ENCODE results near the gene ADAMTSL1. TPM values are rescaled to one million over a fixed set of nuclear protein-coding genes. Genes with fewer than 3 reads are reported as not detected.
"Not testable (repeated sequence)": the region's sequence is repeated elsewhere in the genome, so short reads cannot be mapped to it uniquely, and the experiment has no call there.

The ADAMTSL1 gene
- total RNA-seq, 1 experiment from 2014 or later = 7.7 TPM

DNA sequence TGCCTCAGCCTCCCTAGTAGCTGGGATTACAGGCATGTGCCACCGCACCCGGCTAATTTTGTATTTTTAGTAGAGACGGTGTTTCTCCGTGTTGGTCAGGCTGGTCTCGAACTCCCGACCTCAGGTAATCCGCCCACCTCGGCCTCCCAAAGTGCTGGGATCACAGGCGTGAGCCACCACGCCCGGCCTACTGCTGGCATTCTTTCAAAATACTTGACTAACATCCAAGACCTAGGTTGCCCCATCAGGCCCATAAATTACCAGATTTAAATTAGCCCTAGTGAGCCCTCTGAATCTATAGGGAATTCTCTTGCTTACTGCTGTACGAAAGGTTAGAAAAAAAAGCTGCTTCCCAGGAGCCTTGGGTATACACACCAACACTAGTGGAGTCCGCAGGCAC, 456.7 kb downstream of the ADAMTSL1 start:
- DNase-seq (ENCODE audit: low read depth) = not testable (repeated sequence)

DNA sequence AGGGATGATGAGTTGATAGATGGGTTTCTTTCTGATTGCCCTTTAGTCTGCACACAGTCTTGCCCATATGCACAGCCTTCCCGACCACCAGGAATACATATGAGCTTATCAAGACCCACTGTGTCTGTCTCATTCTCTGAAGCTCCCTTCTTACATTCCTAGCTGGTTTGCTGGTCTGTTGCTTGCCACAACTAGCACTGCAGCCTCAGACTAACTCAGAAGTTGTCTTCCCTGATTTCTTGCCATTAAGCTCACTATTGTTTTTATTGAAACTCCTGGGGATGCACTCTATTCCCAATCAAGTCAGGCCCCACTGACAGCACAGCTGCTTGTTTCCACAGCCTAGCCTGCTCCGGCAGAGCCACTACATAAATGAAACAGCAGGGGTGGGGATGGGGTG, 461.6 kb downstream of the ADAMTSL1 start:
- no peak for DNase-seq (ENCODE audit: low read depth)

DNA sequence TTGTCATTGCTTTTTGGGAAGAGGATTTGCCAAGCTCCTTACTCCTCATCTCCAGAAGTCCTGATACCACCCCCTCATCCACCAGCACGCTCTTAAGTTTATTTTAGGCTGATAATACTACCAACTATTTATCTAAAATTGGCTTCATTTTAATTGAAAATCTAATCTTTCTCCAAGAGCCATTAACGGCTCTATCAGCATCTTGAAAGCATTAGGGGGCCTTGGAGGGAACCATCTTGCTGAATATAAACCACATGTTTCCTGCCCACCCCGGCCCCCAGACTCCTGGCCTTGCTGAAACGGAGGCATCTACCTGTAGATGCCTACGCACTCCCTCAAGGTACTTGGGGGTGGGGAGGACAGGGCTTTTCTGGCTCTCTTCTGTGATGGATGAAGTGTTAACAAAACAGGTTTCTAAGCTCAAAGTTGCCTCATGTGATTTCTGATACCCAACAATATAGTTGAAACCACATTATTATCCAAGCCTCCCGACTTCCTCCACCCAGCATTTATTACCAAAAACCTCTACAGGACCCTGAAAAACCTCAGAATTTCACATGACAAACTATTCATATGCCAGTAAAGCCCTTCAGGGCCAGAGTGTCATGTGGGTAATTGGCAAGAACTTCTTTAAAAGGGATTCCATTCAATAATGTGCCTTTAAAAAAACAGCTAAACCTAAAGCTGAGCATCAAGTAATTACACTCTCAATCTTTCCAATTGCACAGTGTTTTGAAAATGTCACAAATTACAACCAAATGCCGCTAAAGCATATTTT, 462.3 kb downstream of the ADAMTSL1 start:
- DNase-seq (ENCODE audit: low read depth) = no peak

DNA sequence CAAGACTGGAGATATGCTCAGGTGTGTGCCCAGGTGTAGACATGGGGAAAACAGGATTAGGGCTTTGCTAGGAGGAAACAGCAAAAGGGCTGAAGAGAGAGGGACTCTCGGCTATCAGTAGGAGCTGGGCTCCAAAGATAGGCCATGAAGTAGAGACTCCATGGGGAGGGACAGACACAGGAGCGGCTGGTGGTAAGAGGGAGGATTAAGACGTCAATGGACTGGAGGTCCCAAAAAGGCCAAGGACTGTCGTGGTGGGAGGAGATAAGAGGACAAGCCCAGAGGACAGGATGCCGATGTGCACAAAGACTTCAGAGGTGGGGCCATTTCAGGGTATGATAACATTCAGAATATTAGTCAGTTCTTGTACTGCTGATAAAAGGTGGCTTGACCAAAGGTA, 466.0 kb downstream of the ADAMTSL1 start:
- DNase-seq (ENCODE audit: low read depth) = no peak

DNA sequence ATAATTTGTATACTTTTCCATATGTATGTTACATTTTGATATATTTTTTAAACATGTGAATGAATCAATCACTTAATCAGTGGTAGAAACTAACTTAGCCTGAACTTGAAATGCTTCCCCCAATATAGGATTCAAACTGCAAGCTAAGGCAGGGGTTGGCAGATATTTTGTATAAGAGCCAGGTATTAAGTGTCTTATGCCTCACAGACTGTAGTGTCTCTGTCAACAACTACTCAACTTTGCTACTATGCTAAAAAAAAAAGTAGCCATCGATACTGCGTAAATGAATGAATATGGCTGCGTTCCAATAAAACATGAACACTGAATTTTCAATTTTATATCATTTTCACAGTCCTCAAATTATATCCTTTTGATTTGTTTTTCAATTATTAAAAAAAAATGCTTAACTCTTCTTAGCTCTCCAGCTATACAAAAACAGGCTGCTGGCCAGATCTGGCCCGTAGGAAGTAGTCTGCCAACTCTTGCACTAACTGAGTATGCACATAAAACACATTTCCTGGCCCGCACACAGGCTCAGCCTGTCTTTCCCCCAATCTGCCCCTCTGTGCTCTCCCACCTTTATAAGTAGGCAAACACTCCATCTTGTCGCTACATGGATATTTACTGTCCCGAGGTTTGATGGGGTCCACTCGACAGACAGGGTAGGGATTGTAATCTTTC, 467.2 kb downstream of the ADAMTSL1 start:
- no peak for DNase-seq (ENCODE audit: low read depth)

DNA sequence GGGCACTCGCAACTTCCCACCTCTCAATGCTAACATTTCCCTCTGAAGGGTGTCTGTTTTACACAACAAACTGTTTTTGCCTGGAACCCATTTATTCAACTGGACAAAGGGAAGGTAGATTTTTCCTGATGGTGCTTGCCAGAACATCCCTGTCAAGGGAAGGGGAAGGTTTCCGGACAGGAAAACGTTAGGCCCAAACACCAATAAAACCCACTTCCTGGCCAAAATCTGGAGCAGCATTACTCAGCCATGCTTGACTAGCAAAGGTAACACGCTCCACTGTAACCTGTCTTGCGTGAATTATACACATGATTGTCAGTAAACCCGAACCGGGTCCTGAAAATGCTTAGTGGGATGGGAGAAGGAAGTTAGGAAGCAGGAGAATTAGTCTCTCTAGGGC, 468.8 kb downstream of the ADAMTSL1 start:
- DNase-seq (ENCODE audit: low read depth) = no peak

- no peak for DNase-seq (ENCODE audit: low read depth)
Measured at GRCh38 chr9:18947892-18948339, 474.0 kb downstream of the ADAMTSL1 start.

DNA sequence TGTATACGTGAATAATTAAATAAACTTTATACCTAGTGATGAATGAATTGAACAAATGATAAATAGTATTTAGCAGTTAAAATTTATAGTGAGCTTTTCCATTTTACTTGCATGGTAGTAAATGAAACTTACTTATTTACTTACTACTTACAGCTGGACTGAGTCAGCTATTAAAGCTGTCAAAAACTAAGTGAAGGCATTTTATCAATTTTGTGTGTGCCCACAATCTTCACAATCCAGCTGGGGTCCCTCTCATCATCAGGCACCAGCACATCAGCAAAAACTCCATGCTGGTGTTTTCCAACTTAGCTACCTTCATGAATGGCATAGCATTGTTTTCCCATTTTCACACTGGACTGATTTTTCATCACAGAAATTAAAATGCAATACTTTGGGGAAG, 478.0 kb downstream of the ADAMTSL1 start:
- no peak for DNase-seq (ENCODE audit: low read depth)

DNA sequence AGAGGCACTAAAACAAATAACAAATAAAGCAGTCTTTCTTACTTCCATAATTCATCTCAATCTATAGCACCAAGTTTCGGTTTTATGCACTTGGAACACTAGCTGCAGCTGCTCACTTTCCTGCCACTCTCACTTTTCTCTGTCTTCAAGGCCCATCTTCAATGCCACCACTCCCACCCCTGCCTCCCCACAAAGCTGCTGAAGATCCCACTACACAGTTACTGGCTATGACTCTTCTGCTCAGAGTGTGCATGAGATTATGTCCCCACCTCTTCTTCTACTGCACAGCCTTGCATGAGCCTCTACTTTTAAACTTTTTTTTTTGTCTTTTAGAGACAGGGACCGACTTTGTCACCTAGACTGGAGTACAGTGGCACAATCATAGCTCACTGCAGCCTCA, 481.7 kb downstream of the ADAMTSL1 start:
- no peak for DNase-seq (ENCODE audit: low read depth)
